GM21619 (cell line): Measurements from ENCODE around the gene GDF10.

Experiments used
- ATAC-seq: cut with Tn5 transposase; IDR thresholded peaks from one replicate; pipeline ENCODE4 v1.9.1; 2021; ENCODE audit not compliant: unreplicated experiment

GDF10 gene

DNA sequence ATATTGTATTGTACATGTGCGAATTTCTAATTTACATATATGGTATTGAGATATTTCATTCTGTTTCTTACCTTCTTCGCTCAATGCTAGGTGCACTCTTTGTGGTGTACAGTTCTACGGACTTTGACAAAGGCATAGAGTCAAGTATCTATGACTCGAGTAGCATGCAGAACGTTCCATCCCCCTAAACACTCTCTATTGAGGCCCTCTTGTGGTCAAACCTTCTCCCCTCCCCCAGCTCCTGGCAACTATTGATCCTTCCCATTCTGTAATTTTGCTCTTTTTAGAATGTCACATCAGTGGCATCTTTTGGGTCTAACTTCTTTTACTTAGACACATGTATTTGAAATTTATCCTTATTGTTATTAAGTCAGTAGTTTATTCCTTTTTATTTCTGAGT lies 30.7 kb upstream of the GDF10 start:
- ATAC-seq, result no peak

DNA sequence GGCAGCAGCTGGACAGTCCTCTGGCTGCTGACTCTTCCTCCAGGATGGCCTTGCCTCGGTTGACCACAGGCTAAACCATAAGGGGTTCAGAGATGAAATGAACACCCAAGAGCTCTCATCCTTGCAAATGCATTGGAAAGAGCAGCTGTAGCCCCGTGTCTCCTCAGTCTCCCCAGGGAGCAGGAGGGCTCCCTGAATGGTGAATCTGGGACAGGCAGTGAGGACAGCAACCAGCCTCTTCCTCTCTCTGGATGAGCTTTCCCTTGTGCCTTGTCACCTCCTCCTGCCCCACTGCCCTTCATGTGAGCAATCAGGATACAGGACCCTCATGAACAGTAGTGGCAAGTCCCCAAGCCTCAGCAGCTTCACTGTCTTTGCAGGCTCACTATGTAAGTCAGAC lies 23.9 kb upstream of the GDF10 start:
- ATAC-seq, result no peak

DNA sequence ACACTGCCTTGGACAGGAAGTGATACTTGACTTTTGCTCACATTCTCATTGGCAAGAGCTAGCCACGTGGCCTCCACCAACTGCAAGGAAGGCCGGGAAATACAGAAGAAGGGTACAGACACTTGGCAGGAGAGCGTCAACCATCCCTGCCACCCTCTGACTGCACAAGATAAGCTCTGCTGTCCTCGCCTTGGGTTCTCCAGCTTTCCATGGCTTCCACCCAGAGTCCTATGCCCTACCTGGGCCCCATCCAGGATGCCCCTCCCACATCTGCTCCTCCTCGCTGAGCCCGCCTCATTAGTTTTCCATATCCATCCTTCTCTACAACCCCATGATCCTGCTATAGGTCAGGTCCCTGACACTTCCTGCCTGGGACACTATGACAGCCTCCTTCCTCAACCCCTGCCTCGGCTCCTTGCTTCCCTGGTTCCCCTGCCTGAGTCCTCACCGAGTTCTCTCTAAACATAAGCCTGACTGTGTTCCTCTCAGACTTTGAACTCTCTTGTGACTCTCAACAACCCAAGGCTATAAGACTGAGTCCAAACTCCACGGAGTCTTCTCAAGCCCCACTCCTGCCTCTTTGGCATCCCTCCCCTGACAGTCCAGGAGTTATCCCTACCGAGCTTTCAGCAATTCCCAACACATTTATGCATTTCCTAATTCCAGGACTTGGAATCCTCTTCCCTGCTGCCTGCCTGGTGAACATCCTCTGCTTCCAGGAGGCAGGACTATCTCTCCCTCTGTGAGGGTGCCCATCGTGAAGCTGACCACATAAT lies 23.2 kb upstream of the GDF10 start:
- ATAC-seq, result no peak

DNA sequence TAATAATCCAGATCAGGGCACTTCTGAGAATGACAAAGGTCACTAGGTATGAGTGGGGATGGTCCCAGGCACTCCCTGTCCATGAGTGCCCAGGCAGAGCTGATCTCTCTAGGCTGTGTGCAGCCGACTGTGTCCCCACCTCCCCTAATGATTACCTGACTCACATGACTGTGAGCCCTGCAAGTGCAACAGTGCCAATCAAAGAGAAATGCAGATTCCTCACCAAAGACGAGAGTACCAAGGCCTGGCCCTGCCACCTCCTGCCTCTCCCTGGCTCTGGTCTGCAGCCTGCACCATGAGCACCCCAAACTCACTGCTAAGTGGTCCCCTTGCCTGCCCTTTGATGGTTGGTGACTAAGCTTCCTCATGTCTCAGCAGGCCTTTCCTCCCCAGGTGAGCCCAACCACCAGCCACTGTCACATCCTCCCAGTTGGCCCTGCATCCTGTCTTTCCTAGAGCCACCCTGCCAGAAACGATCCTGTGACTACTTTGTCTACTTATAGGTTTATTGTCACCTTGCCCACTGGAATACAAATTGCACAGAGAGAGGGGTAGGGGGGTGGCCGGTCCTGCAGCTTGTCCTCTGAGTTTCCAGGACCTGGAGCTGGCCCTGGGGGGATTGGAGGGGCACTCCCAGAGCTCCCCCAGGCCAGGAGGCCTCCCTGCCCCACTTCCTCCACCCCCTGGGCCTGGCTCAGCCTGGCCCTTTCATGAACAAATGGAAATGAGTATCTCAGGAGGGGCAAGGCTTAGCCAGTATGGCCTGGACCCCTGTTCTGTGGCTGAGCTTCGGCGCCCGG lies 22.4 kb upstream of the GDF10 start:
- no peak for ATAC-seq

DNA sequence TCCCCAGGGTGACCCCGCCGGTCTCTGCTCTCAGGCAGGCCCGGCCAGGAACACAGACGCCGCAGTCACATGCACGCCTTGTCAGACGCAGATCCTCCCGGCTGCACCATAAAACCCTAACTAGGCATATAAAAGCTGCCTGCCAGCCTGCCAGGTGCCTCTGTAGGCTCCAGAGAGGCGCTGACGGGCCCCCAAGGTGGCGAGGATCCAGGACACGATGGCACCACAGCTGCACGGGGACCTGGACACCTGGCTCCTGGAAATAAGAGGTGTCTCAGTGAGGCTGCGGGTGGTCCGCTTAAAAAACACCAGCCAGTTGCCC lies 21.9 kb upstream of the GDF10 start:
- ATAC-seq, result no peak

DNA sequence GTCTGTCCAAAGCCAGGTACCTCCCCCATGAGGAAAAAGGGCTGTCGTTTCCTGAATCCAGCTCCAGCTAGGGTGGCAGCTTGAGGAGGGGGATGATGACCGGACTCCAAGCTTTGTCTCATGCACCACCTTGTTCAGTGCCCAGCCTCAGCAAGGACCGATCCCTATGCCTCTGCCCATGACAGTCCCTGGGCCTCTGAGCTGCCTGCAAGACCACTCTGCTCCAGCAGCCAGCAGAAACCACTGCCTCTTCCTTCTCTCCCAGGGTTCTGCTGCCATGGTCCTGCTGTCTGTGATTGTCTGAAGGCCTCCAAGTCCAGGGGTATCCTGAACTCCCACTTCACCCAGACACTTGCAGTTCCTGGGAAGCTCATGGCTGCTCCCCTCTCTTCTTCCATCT lies 21.3 kb upstream of the GDF10 start:
- no peak for ATAC-seq

DNA sequence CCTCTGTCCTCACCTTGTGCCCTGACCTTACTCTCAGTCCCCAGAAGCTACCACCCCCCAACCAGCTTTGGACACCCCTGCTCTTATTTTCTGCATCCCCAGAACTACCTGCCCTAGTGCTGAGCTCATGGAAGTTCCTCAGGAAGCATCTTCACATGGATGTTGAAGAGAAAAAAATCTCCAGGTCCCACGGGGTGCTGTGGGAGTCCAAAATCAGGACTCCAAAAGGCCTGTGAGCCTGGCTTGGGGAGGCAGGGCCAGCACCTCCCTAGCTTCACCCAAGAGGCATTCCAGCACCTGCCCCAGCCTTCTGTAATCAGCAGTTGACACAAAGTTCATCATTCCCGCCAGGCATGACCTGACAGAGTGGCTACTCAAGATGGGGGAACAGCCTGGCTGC lies 20.7 kb upstream of the GDF10 start:
- ATAC-seq, result no peak

DNA sequence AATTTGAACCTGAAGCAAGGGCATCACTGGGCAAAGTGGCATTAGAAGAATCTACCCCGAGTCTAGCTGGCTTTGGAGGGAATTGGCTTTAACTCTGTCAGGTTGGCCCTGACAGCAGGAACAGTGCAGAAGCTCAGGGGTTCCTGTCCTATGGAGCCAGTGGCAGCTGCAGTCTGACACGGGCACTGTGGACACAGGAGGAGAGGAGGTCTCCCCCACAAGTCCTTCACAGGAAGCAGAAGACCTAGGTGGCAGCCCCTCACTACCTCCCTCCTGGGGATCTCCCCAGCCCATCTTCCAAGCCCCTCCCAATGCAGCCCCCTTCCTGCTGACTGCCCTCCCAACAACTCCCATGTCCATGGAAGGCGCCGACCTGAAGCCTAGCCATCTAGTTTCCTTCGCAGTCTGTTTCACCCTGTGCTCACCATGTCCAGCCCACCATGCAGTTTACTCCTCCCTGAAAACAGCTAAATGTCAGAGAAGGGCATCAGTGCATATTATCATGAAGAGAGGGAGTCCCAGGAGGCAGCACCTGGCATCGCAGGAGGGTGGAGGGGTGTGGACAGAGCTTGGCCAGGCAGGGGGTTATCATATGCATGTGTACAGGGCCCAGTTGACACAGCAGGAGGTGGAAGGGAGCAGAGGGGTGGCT lies 17.9 kb upstream of the GDF10 start:
- no peak for ATAC-seq

DNA sequence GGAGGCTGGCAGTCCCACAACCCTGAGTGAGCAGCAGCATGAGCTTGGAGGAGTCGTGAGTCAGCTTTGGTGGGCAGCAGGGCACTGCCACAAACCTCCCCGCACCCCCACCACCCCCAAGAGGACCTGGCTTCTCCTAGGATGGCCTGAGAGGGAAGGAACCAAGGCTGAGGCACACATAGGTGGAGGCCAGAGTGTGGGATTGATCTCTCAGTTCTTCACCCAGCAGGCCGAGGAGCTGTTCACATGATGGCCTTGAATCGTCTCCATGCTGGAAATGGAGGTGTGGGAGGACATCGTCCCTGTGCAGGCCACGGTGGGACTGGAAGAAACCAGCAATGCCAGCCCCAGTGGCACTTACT lies 17.4 kb upstream of the GDF10 start:
- no peak for ATAC-seq

DNA sequence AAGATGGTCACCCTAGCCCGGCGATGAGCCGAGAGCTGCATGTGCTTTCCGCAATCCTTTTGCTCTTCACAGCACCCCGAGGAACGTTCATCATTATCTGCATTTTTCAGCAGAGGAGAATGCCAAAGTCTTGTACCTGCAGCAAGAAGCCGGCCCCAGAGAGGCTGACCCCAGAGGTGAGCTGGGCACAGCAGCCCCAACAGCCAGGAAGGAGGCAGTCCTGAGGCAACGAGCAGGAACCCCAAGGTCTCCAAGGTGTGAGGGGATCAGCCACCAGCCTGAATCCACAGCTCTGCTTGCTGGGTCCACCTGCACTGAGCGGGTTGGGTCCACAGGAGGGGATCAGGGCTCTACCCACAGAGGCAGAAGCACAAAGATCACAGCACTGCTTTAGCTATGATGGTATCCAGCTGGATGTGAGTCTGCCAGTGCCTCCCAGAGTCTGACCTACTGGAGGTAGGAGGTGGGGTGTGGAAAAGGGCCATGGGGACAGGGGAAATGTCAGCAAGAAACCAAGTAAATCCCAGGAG lies 16.8 kb upstream of the GDF10 start:
- ATAC-seq, result no peak

DNA sequence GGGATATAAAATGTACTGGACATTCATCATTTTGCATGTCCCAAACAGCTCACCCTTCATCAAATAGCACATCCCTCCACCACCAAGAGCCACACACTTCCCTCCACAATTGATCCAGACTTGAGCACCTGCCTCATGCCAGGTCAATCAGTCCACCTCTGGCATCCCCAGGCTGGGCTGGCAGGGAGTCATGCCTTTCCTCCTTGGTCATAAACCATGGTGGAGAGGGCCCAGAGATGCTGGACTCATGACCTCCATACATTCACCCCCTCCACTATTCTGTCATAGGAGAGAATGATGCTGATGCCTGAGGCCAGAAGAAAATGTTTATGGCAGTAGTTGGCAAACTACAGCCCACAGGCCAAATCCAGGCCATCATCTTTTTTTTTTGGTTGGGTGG lies 16.1 kb upstream of the GDF10 start:
- ATAC-seq, result no peak

DNA sequence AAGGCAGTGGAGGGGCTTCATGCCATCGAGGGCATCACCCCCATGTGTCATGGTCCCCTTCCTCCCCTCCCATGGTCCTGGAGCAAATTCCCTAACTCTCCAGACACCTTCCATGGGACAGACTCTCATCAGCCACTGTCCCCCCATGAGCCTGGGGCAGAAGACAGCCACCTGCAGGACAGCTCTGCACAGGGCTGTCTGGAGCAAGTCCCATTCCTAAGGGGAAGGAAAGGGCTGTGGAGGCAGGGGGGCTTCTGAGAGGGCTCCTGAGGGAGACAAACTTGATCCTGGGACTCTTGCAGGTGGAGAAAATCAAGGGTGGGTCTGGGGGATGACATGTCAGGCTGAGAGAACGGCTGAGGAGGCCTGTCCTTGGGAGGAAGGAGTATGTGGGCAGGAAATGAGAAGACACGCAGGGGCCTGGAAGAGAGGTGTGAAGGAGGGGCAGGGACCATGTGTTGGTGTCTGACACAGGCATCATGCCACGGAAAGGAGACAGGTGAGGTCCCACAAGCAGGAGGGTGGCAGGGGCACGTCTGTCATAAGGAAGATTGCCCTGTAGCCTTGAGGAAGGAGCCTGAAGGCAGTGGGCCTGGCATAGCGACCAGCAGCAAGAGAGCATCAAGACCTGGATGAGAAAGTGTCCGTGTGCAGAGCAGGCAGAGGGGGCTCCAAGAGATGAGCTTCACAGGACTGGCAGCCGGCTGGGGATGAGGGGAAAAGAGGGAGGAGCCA lies 14.4 kb upstream of the GDF10 start:
- no peak for ATAC-seq

DNA sequence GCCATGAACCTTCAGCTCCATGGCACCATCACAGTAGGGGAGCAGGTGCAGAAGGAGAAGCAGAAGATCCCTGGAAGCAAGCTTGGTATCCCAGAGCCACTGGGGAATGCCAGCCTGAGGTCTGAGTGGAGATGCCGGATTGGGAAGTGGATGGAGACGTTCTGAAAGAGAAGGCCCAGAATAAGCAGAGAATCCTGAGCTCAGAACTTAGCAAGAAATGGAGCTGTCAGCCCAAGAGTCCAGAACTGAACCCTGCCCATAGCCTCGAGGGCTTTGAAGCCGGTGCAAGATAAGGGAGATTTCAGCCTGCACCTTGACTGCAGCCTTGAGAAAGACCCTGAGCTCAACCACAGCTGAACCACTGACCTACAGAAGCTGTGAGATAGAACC lies 13.9 kb upstream of the GDF10 start:
- no peak for ATAC-seq

DNA sequence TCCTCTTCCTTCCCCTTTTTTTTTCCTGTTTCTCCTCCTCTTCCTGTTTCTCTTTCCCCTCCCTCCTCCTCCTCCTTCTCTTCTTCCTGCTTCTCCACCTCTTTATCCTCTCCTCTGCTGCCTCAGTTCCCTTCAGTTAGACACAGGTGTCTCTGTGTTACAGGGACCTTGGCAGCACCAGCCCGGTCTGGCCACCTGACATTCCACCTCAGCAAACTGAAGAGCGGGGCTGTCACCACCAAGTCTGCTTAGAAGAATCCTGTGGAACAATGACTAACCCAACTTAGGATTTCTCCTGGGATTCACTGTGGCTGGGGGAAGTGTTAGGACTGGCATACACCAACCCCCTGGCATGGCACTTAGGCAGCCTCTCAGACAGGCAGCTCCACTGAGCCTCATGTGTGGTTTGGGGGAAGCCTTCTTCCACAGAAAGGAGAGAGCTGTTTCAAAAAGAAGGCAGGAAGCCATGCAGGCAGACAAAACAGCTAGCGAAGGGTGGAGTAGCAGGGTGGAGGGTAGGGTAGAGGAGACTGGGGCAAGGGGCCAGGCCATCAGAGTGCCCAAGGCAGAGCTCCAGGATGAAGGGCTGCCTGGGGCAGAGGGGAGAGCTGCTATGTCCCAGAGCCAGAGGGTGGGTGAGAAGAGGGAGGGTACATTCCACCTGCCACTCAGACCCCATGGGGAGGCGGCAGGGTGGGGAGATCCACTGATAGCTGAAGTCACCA lies 13.2 kb upstream of the GDF10 start:
- ATAC-seq, result no peak

DNA sequence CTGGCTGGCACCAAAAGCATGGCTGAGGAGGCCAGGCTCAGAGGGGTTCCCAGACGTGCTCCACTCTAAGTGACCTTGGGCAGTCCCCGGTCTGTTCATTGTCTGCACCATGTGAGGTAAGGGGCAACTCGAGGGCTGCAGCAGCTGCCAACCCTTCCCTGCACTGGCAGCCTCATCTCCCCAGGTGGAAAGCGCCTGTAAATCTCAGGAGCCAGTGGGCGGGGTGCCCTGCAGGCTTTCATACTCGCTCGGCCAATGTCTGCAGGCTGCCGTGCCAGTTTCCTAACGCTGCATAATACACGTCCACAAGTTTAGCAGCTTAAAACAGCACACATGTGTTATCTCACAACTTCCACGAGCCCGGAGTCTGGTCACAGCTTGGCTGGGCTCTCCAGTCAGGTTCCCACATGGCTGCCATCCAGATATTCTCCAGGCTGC lies 12.6 kb upstream of the GDF10 start:
- ATAC-seq, result no peak

DNA sequence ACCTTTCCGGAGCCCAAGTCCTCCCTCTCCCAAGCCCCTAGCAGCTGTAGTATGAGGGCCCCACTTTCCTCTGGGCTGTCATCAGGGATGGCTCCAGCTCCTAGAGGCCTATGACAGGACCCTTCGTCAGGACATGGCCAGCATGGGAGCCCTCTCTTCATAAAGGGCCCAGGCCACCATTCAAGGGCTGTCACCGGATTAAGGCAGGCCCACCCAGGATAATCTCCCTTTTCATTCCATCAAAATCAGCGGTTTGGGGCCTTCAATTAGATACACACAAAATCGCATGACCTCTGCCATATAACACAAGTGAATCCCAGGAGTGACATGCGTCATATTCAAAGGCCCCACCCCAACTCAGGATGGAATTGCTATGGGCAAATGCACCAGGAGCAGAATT lies 12.2 kb upstream of the GDF10 start:
- ATAC-seq, result no peak

DNA sequence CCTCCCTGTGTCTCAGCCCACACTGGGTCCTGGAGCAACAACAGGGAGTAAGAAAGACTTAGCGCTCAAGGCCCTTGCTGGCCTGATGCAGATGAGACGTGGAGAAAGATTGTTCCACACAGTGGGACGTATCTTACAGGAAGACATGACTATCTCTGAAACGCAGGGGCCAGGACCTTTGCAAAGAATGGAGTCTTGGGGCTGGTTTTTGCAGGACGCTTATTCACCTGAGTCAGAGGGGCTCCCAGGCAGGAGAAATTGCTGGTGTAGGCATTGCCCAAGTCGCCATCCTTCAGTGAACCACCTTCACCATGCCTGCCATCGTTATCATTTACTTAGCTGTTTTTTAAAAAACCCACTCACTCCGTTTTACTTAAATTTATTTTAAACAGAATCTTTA lies 11.8 kb upstream of the GDF10 start:
- no peak for ATAC-seq

DNA sequence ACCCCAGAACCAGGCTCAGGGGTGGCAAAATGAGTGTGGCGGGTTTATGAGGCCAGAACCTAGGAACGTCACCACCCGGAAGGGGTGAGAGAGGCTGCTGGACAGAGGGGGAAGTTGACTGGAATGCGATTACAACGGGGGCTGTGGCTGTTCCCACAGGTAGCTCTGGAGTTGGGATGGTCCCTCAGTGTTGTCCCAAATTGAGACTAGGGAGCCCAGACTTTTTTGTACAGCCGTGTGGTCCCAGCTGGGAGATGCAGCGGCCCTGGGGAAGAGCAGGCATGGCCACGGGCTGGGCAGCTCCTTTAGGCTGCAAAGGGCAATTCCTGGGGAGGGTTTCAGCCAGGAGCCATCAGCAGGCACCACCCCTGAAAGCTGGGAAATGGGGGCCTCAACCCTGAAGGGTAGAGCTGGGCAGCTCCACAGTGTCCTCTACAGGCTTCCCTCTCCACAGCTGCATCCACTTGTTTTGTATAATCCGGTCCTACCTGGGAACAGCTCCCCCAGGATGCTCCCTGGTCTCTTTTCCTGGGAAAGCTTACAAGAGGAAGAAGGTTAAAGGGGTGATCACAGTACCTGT lies 11.0 kb upstream of the GDF10 start:
- ATAC-seq, result no peak

DNA sequence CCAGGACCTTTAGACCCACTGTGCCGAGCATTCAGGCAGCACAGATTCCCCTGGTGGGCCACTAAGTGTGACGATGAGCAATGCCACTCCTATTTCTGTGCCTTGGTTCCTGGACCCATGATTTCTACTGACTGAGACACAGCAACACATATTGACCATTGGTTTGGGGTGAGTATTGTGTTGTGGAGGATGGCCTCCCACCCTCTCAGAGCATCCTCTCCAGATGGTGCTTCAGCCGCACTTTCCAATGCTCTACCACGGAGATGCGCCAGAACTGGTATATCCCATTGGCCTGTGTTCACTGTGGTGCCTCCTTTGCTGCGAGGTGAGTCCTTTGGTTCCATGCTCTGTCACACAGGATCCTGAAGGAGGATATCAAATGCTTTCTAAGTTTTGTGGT lies 10.1 kb upstream of the GDF10 start:
- no peak for ATAC-seq

DNA sequence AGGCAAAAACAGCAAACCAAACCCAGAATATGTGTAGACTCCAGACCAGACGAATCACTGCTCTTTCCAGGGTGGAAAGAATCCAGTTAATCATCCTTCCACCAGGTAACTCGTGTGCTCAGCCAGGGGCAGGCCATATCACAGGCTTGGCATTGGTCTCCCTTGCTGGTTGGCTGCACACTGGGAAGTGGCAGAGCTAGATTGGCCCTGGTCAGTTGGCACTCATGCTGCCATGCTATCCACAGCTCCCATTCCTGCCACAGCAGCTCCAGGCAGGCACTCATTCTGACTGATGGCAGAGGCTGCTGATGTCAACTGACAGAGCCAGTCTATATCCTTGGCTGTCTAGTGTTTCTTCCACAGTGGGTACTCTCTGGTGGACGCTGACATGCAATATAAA lies 9.7 kb upstream of the GDF10 start:
- ATAC-seq, result no peak
